ENCODE results near the gene RELCH. TPM values are rescaled to one million over a fixed set of nuclear protein-coding genes. Genes with fewer than 3 reads are reported as not detected.
A peak's percentile ranks its signal among the peaks of the same experiment; 100 is the strongest.

The RELCH gene
- total RNA-seq, 1 donor from 2014 or later, result 21.5 TPM

GRCh38 chr18:62280786-62281185, 93.7 kb downstream of the RELCH start:
- peaks cover 1% of the 10 kb centered on the region for H3K36me3 ChIP-seq (ENCODE audit: control insufficient read depth, insufficient read depth, low read length)
- H3K4me3 ChIP-seq (ENCODE audit: low read depth, low read length), result no peak overlapping the region
- no peaks in the 10 kb centered on the region for H3K27me3 ChIP-seq (ENCODE audit: control insufficient read depth, insufficient read depth, low read length)
- TF ChIP-seq CTCF (IDR thresholded peaks at IDR 0.05; ENCODE audit: insufficient read depth, low read length, poor library complexity, severe bottlenecking), result no peak
- no peak for DNase-seq (ENCODE audit: low read depth)

DNA sequence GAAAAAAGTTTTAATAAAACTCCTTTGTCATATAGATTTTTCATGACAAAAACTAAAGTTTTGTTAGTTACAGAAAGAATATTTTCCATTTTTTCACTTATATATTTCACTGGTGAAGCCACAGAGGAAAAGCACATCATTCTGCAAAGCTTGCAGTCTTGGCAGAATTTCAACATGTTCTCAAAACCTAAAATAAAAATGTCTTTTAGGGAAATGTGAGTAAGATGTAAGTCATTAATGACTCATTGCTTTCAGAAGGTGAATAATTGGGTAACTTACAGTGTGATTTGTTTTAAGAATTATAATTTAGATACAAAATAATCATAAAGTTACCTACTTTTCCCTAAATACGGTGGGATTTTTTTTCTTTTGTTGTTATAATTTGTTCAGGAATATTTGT, 94.6 kb downstream of the RELCH start:
- DNase-seq (ENCODE audit: low read depth), result peak; percentile 26
- TF ChIP-seq CTCF (IDR thresholded peaks at IDR 0.05; ENCODE audit: insufficient read depth, low read length, poor library complexity, severe bottlenecking), result no peak
- H3K36me3 ChIP-seq (ENCODE audit: control insufficient read depth, insufficient read depth, low read length), result peaks cover 1% of the 10 kb centered on the region
- no peak overlapping the region for H3K4me3 ChIP-seq (ENCODE audit: low read depth, low read length)
- no peaks in the 10 kb centered on the region for H3K27me3 ChIP-seq (ENCODE audit: control insufficient read depth, insufficient read depth, low read length)

DNA sequence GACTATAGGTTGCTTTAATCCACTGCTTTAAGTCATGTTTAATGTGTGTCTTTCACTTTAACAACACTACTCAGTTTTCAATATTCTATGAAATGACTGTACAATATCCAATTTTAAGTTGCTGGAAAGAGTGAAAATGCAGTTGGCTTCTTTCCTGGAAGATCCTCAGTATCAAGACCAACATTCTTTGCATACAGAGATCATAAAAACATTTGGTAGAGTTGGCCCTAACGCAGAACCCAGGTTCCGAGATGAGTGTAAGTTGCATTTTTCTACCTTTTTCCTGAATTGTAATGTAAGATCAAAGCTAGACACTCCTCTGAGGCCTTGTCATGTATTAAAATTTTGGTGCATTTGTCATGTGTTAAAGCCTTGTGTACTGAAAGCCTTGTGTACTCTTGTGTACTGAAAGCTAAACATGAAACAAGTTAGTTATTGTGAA, 95.2 kb downstream of the RELCH start:
- Histone ChIP-seq H3K27me3 (ENCODE audit: control insufficient read depth, insufficient read depth, low read length) (no peaks in the 10 kb centered on the region), H3K4me3 (ENCODE audit: low read depth, low read length) (no peak overlapping the region), H3K36me3 (ENCODE audit: control insufficient read depth, insufficient read depth, low read length) (peaks cover 1% of the 10 kb centered on the region)
- no peak for DNase-seq (ENCODE audit: low read depth)
- no peak for TF ChIP-seq CTCF (IDR thresholded peaks at IDR 0.05; ENCODE audit: insufficient read depth, low read length, poor library complexity, severe bottlenecking)

DNA sequence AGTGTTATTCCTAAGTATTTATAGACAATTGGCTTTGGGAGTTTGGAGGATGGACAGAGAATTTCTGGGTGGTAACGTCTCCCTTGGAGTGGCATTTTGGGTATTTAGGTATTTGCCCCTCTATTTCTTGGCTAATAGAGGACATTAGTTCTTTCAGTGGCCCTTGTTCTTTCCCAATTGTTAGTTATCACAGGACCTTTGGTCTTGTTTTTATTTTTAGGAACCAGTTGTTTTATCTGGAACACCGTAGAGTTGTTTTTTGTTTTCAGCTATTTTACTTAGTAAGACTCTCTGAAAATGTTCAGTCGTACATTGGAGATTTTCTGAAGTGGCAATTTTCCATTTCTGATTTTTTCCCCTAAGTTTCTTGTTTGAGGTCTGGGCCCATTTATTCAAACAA, 97.6 kb downstream of the RELCH start:
- TF ChIP-seq CTCF (IDR thresholded peaks at IDR 0.05; ENCODE audit: insufficient read depth, low read length, poor library complexity, severe bottlenecking), result no peak
- no peak overlapping the region for H3K4me3 ChIP-seq (ENCODE audit: low read depth, low read length)
- H3K36me3 ChIP-seq (ENCODE audit: control insufficient read depth, insufficient read depth, low read length), result peaks cover 1% of the 10 kb centered on the region
- H3K27me3 ChIP-seq (ENCODE audit: control insufficient read depth, insufficient read depth, low read length), result no peaks in the 10 kb centered on the region
- no peak for DNase-seq (ENCODE audit: low read depth)

DNA sequence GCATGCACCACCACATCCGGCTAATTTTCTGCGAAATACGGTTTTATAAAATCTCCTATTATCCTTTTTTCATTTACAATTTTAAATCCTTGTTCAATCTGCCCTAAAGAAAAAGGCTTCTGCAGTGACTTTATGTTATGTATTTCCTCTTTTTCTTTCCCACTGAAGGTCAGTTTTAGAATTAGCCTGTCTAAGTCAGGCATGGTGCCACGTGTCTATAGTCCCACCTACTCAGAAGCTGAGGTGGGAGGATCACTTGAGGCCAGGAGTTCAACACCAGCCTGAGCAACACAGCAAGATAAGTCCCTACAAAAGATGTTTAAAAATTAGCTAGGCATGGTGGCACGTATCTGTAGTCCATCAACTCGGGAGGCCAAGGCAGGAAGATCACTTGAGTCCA, 98.2 kb downstream of the RELCH start:
- peaks cover 1% of the 10 kb centered on the region for H3K36me3 ChIP-seq (ENCODE audit: control insufficient read depth, insufficient read depth, low read length)

More for the DNA sequence above, 98.2 kb downstream of the RELCH start:
- H3K27me3 ChIP-seq (ENCODE audit: control insufficient read depth, insufficient read depth, low read length), result no peaks in the 10 kb centered on the region
- DNase-seq (ENCODE audit: low read depth), result no peak
- no peak for TF ChIP-seq CTCF (IDR thresholded peaks at IDR 0.05; ENCODE audit: insufficient read depth, low read length, poor library complexity, severe bottlenecking)
- no peak overlapping the region for H3K4me3 ChIP-seq (ENCODE audit: low read depth, low read length)
